T-cell (primary cell): ENCODE results near the gene FADD. TPM values are rescaled to one million over a fixed set of nuclear protein-coding genes. Genes with fewer than 3 reads are reported as not detected.

Experiments
- ATAC-seq, 4 experiments: fragments of 200-7000 bp in 3 of 4; fragments of 150-1000 bp in 1 of 4; cut with Tn5 transposase; replicated peaks in 1 of 4; 1 replicate in 3 of 4; 2 replicates in 1 of 4; pipeline ENCODE4 v1.10.0; 2021; ENCODE audit warnings: moderate library complexity in 3 of 4, mild to moderate bottlenecking in 2 of 4, moderate number of reproducible peaks in 1 of 4
- CTCF ChIA-PET, 2 donors: fragments of 300-600 bp; sonication (Branson Sonifier 250); formaldehyde crosslinking; loops; one replicate each; lab custom pipeline; 2022; ENCODE audit warnings: antibody characterized with exemption in 2 of 2; lab: Charles Lee
- POLR2A ChIA-PET, 2 donors: fragments of 300-600 bp; sonication (Branson Sonifier 250); formaldehyde crosslinking; loops; one replicate each; lab custom pipeline; 2022; ENCODE audit warnings: antibody characterized with exemption in 2 of 2; lab: Charles Lee
- DNase-seq, 35 experiments: peaks; one replicate each; pipeline versions ENCODE4 v3.0.0 to v3.0.0-alpha.2; 2013 to 2023
- H3K27ac ChIP-seq: one replicate; pipeline ENCODE4 v1.5.1; 2013; ENCODE audit warnings: low read length
- H3K27me3 ChIP-seq, 2 experiments: replicated peaks in 1 of 2; 1 replicate in 1 of 2; 2 replicates in 1 of 2; pipeline versions ENCODE4 v1.6.1 to v1.7.0; 2013; ENCODE audit warnings: low read length in 1 of 2, mixed read lengths in 1 of 2; ENCODE audit not compliant: control insufficient read depth in 2 of 2, insufficient read depth in 2 of 2; ENCODE audit errors: extremely low read depth in 1 of 2
- H3K36me3 ChIP-seq, 2 donors: 1 replicate in 1 of 2; 2 replicates in 1 of 2; pipeline versions ENCODE4 v1.6.1 to v1.7.0; 2013; ENCODE audit warnings: low read length in 1 of 2; ENCODE audit not compliant: control insufficient read depth in 2 of 2, insufficient read depth in 1 of 2; ENCODE audit errors: extremely low read depth in 1 of 2
- H3K4me1 ChIP-seq, 2 experiments: 1 replicate in 1 of 2; 2 replicates in 1 of 2; pipeline versions ENCODE4 v1.6.1 to v1.7.0; 2013; ENCODE audit warnings: low read length in 2 of 2, mixed read lengths in 1 of 2; ENCODE audit not compliant: insufficient read depth in 2 of 2, control insufficient read depth in 1 of 2; ENCODE audit errors: extremely low read depth in 1 of 2
- H3K4me3 ChIP-seq, 2 donors: 1 replicate in 1 of 2; 2 replicates in 1 of 2; pipeline versions ENCODE4 v1.5.1 to v1.7.0; 2013; ENCODE audit warnings: mild to moderate bottlenecking in 2 of 2, low read length in 1 of 2, moderate library complexity in 1 of 2; ENCODE audit not compliant: control insufficient read depth in 1 of 2; ENCODE audit errors: extremely low read depth in 1 of 2
- H3K9me3 ChIP-seq: 2 replicates; pipeline ENCODE4 v1.7.0; 2013
- H3K27ac Mint-ChIP-seq, 2 donors: one replicate each; pipeline ENCODE4 v1.8.0; 2020 to 2021; ENCODE audit warnings: mild to moderate bottlenecking in 2 of 2, mixed read lengths in 2 of 2
- H3K27me3 Mint-ChIP-seq, 2 donors: one replicate each; pipeline ENCODE4 v1.8.0; 2021 to 2022; ENCODE audit warnings: mixed read lengths in 2 of 2
- H3K36me3 Mint-ChIP-seq: one replicate; pipeline ENCODE4 v1.8.0; 2021; ENCODE audit warnings: mixed read lengths
- H3K4me1 Mint-ChIP-seq, 3 donors: one replicate each; pipeline ENCODE4 v1.8.0; 2020 to 2022; ENCODE audit warnings: mixed read lengths in 3 of 3, mild to moderate bottlenecking in 1 of 3
- H3K4me3 Mint-ChIP-seq, 3 donors: one replicate each; pipeline ENCODE4 v1.8.0; 2020 to 2022; ENCODE audit warnings: mild to moderate bottlenecking in 3 of 3, mixed read lengths in 3 of 3, moderate library complexity in 3 of 3
- H3K9me3 Mint-ChIP-seq, 3 donors: one replicate each; pipeline ENCODE4 v1.8.0; 2020 to 2022; ENCODE audit warnings: mixed read lengths in 3 of 3
- WGBS: methylation state at CpG from one replicate; pipeline ENCODE4 v1.1.5; 2013; ENCODE audit warnings: missing lambda C conversion rate; ENCODE audit not compliant: insufficient coverage; 5-methylcytosine and 5-hydroxymethylcytosine counted together
- total RNA-seq, 35 experiments: library from RNA in 6 of 35; stranded (reverse) in 6 of 35; fragments of 120-200 nt in 1 of 35; gene quantifications; one replicate each; pipeline versions ENCODE4 v1.2.1 to v1.2.4 and lab custom pipeline; 2013 to 2026

Gene FADD
- total RNA-seq, 5 donors from 2014 or later (not counting 1 experiment from before 2014, with no cell fraction given) = 8.4 to 53.9 (median 50.8) TPM

- whole genome bisulfite sequencing = 76% methylated on average over 27 of the region's 28 CpGs
- ChIA-PET POLR2A (no interaction called here), CTCF (interaction anchor here in 1 of 2 donors (0.6 kb wide), 1 partner anchor 35 kb away, joined by 25 read pairs; no protein-coding TSS in a partner anchor)
- no peak overlapping the region for H3K4me3 ChIP-seq
- Mint-ChIP-seq H3K9me3 (no peaks in the 10 kb centered on the region), H3K27me3 (peaks cover 6 to 14% of the 10 kb centered on the region in 2 donors), H3K4me3 (no peak overlapping the region), H3K36me3 (no peaks in the 10 kb centered on the region), H3K27ac (no peak overlapping the region), H3K4me1 (no peaks in the 10 kb centered on the region)
- DNase-seq (no peak), ATAC-seq (no peak)
- H3K27me3 ChIP-seq = peaks cover 0 to 44% of the 10 kb centered on the region in 2 experiments
- no peaks in the 10 kb centered on the region for H3K9me3 ChIP-seq
- no peaks in the 10 kb centered on the region for H3K36me3 ChIP-seq
- H3K27ac ChIP-seq = no peak overlapping the region
- H3K4me1 ChIP-seq = no peaks in the 10 kb centered on the region
Measured at GRCh38 chr11:70185348-70186055, 17.6 kb upstream of the FADD start.

- CTCF ChIA-PET = interaction anchor here in 1 of 2 donors (0.6 kb wide), 1 partner anchor 34 kb away, joined by 25 read pairs; no protein-coding TSS in a partner anchor
Measured at GRCh38 chr11:70186420-70186819, 16.7 kb upstream of the FADD start.

GRCh38 chr11:70186936-70187335 is 16.2 kb upstream of the FADD start:
- Mint-ChIP-seq H3K4me1 (peaks cover 0 to 7% (median 0%) of the 10 kb centered on the region in 3 donors), H3K27me3 (peaks cover 6 to 14% of the 10 kb centered on the region in 2 donors), H3K27ac (no peak overlapping the region), H3K4me3 (no peak overlapping the region), H3K9me3 (no peaks in the 10 kb centered on the region), H3K36me3 (no peaks in the 10 kb centered on the region)
- ATAC-seq (no peak), DNase-seq (no peak)
- ChIA-PET POLR2A (no interaction called here), CTCF (no interaction called here)
- Histone ChIP-seq H3K27me3 (peaks cover 0 to 50% of the 10 kb centered on the region in 2 experiments), H3K4me3 (no peak overlapping the region), H3K36me3 (no peaks in the 10 kb centered on the region), H3K9me3 (no peaks in the 10 kb centered on the region), H3K27ac (no peak overlapping the region), H3K4me1 (peaks cover 0 to 4% of the 10 kb centered on the region in 2 experiments)
- 94% methylated on average over 2 of the region's 10 CpGs for WGBS

More at GRCh38 chr11:70186420-70186819, 16.7 kb upstream of the FADD start:
- H3K9me3 Mint-ChIP-seq = no peaks in the 10 kb centered on the region
- H3K4me1 ChIP-seq = peaks cover 0 to under 1% of the 10 kb centered on the region in 2 experiments
- H3K27ac Mint-ChIP-seq = no peak overlapping the region
- H3K4me3 Mint-ChIP-seq = no peak overlapping the region
- WGBS = 90% methylated on average over 6 of the region's 6 CpGs
- H3K27ac ChIP-seq = no peak overlapping the region
- DNase-seq = no peak
- no peaks in the 10 kb centered on the region for H3K9me3 ChIP-seq
- H3K27me3 ChIP-seq = peaks cover 0 to 45% of the 10 kb centered on the region in 2 experiments
- POLR2A ChIA-PET = no interaction called here
- H3K36me3 ChIP-seq = no peaks in the 10 kb centered on the region
- no peaks in the 10 kb centered on the region for H3K36me3 Mint-ChIP-seq
- H3K4me3 ChIP-seq = no peak overlapping the region
- ATAC-seq = no peak
- H3K4me1 Mint-ChIP-seq = peaks cover 0 to 4% (median 0%) of the 10 kb centered on the region in 3 donors
- H3K27me3 Mint-ChIP-seq = peaks cover 6 to 14% of the 10 kb centered on the region in 2 donors

GRCh38 chr11:70187771-70188170 is 15.3 kb upstream of the FADD start:
- no peaks in the 10 kb centered on the region for H3K9me3 Mint-ChIP-seq
- ATAC-seq (no peak), DNase-seq (no peak)
- Histone ChIP-seq H3K27me3 (peaks cover 0 to 52% of the 10 kb centered on the region in 2 experiments), H3K4me3 (no peak overlapping the region), H3K27ac (no peak overlapping the region), H3K36me3 (no peaks in the 10 kb centered on the region), H3K9me3 (no peaks in the 10 kb centered on the region), H3K4me1 (peaks cover 0 to 4% of the 10 kb centered on the region in 2 experiments)
- H3K4me1 Mint-ChIP-seq = peaks cover 0 to 7% (median 0%) of the 10 kb centered on the region in 3 donors
- H3K36me3 Mint-ChIP-seq = no peaks in the 10 kb centered on the region
- ChIA-PET POLR2A (no interaction called here), CTCF (interaction anchor here in 1 of 2 donors (0.8 kb wide), 1 partner anchor 879 kb away, joined by 3 read pairs; no protein-coding TSS in a partner anchor)
- no peak overlapping the region for H3K4me3 Mint-ChIP-seq
- no peak overlapping the region for H3K27ac Mint-ChIP-seq
- H3K27me3 Mint-ChIP-seq = peaks cover 10 to 15% of the 10 kb centered on the region in 2 donors
- 95% methylated on average over 13 of the region's 15 CpGs for WGBS

DNA sequence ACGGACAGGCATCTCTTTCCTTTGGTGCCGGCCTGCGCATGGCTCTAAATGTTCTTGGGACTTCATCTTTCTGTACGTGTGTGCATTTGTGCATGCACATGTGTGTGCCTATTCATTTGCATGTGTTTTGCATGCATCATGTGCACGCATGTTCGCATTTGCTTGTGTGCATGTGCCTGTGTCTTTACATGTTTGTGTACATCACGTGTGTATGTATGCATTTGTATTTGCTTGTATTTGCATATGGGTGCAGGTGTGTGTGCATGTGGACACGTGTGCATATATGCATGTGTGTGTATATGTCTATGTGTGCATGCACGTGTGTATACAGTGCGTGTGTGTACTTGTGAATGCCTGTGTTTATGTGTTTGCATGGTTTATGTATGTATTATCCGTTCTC is 13.5 kb upstream of the FADD start:
- Histone ChIP-seq H3K9me3 (no peaks in the 10 kb centered on the region), H3K27ac (no peak overlapping the region), H3K4me3 (no peak overlapping the region), H3K36me3 (no peaks in the 10 kb centered on the region), H3K27me3 (peaks cover 0 to 49% of the 10 kb centered on the region in 2 experiments), H3K4me1 (peaks cover 0 to 4% of the 10 kb centered on the region in 2 experiments)
- 90% methylated on average over 9 of the region's 11 CpGs for WGBS
- Mint-ChIP-seq H3K36me3 (no peaks in the 10 kb centered on the region), H3K4me3 (no peak overlapping the region), H3K9me3 (no peaks in the 10 kb centered on the region), H3K4me1 (peaks cover 0 to 7% (median 0%) of the 10 kb centered on the region in 3 donors), H3K27ac (no peak overlapping the region), H3K27me3 (peaks cover 9 to 11% of the 10 kb centered on the region in 2 donors)
- no peak for DNase-seq
- POLR2A ChIA-PET = no interaction called here
- no peak for ATAC-seq
- CTCF ChIA-PET = no interaction called here

DNA sequence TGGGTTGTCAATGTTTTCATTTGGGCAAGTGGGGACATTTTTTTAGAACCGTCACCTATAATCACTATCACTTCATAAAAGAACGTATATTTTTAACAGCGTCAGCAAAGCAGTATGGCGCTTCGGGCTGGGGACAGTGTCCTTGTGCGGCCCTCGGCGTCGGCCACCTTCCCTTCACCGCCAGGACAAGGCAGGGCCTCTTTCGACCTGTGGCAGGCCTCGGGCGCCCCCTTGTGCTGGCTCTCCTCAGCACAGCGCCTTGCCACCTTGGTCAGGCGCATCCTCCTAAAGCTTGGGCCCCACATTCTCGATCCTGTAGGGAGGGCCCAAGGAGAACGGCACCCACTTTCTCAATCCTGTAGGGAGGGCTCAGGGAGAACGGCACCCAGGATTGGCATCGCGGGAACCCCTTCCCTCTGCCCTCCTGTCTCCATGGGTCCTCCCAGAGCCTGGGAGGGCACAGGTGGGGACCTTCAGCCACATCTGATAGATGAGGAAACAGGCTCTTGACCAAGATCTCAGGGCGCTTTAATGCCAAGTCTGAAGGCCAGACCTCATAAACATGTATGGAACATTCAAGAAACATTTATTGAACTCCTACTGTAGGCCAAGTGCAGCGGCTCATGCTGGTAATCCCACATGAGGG is 11.5 kb upstream of the FADD start:
- H3K36me3 ChIP-seq = no peaks in the 10 kb centered on the region
- H3K9me3 ChIP-seq = no peaks in the 10 kb centered on the region
- Mint-ChIP-seq H3K4me3 (no peak overlapping the region), H3K27me3 (peaks cover 8 to 12% of the 10 kb centered on the region in 2 donors), H3K9me3 (no peaks in the 10 kb centered on the region), H3K36me3 (no peaks in the 10 kb centered on the region), H3K4me1 (peaks cover 0 to 7% (median 2%) of the 10 kb centered on the region in 3 donors), H3K27ac (no peak overlapping the region)
- no peak overlapping the region for H3K27ac ChIP-seq
- ATAC-seq (peak in 3 of 4 experiments; percentile 52 to 61 (median 58)), DNase-seq (peak in 27 of 35 experiments; percentile 10 to 64 (median 30))
- 17% methylated on average over 21 of the region's 22 CpGs for WGBS
- H3K27me3 ChIP-seq = peaks cover 0 to 49% of the 10 kb centered on the region in 2 experiments
- ChIA-PET POLR2A (no interaction called here), CTCF (no interaction called here)
- peaks cover 0 to 6% of the 10 kb centered on the region in 2 experiments for H3K4me1 ChIP-seq
- no peak overlapping the region for H3K4me3 ChIP-seq
